SK-N-SH (cell line): ENCODE results near the gene MMP24OS.

Experiments used
- CTCF ChIP-seq: fragments of 200-600 bp; sonication (generic); IDR thresholded peaks from 2 replicates; pipeline ENCODE4 v1.6.1; 2017; ENCODE audit warnings: antibody characterized with exemption, mild to moderate bottlenecking, moderate library complexity
- GABPA ChIP-seq: IDR thresholded peaks from 2 replicates; pipeline ENCODE4 v1.4.0; 2012; ENCODE audit warnings: low read depth, mild to moderate bottlenecking
- JUND ChIP-seq: IDR thresholded peaks from 2 replicates; pipeline ENCODE4 v1.4.0; 2012
- MXI1 ChIP-seq: IDR thresholded peaks from 2 replicates; pipeline ENCODE4 v1.6.1; 2012; ENCODE audit warnings: mild to moderate bottlenecking, low read depth, low read length, improper control_type of control experiment
- NRF1 ChIP-seq: IDR thresholded peaks from 2 replicates; pipeline ENCODE4 v1.6.1; 2012; ENCODE audit warnings: low read depth, mild to moderate bottlenecking, low read length
- POLR2AphosphoS5 ChIP-seq: IDR thresholded peaks from 2 replicates; pipeline ENCODE4 v1.6.1; 2012; ENCODE audit warnings: low read depth, low read length
- TCF12 ChIP-seq: IDR thresholded peaks from 2 replicates; pipeline ENCODE4 v1.4.0; 2012
- TEAD4 ChIP-seq: IDR thresholded peaks from 2 replicates; pipeline ENCODE4 v1.4.0; 2012; ENCODE audit warnings: mild to moderate bottlenecking, borderline replicate concordance; ENCODE audit not compliant: insufficient read depth

GRCh38 chr20:35240083-35240810 is 37.7 kb downstream of the MMP24OS start:
- TF ChIP-seq NRF1 (no peak), POLR2AphosphoS5 (no peak), TEAD4 (no peak), JUND (no peak), CTCF (no peak), GABPA (no peak), TCF12 (no peak), MXI1 (no peak)
